Glomerular visceral epithelial cell (primary cell): ENCODE measurements around the gene KLF7.

Source experiments
- DNase-seq: peaks from one replicate; pipeline ENCODE4 v3.0.0-alpha.2; 2016; ENCODE audit errors: extremely low spot score

KLF7 gene

GRCh38 chr2:207166349-207167098 lies 776 bp upstream of the KLF7 start:
- DNase-seq: peak; percentile 87

GRCh38 chr2:207166039-207166348 lies 246 bp upstream of the KLF7 start:
- peak; percentile 100 for DNase-seq

GRCh38 chr2:207164006-207164831 lies 1.5 kb downstream of the KLF7 start:
- DNase-seq: peak; percentile 69

GRCh38 chr2:207163756-207164005 lies 2.1 kb downstream of the KLF7 start:
- DNase-seq: no peak

GRCh38 chr2:207163053-207163755 lies 2.5 kb downstream of the KLF7 start:
- DNase-seq: peak; percentile 90

- DNase-seq: peak; percentile 70
These were observed 3.4 kb downstream of the KLF7 start for GRCh38 chr2:207162316-207162715.

GRCh38 chr2:207161247-207162123 lies 4.3 kb downstream of the KLF7 start:
- DNase-seq: no peak

- no peak for DNase-seq
These were observed 5.6 kb downstream of the KLF7 start for GRCh38 chr2:207160115-207160514.

- no peak for DNase-seq
These were observed 6.7 kb downstream of the KLF7 start for GRCh38 chr2:207159002-207159401.

GRCh38 chr2:207157731-207158130 lies 8.0 kb downstream of the KLF7 start:
- DNase-seq: no peak

- no peak for DNase-seq
These were observed 8.6 kb downstream of the KLF7 start for GRCh38 chr2:207157162-207157481.

GRCh38 chr2:207156451-207157161 lies 9.1 kb downstream of the KLF7 start:
- DNase-seq: no peak

- DNase-seq: no peak
These were observed 10.0 kb downstream of the KLF7 start for GRCh38 chr2:207155516-207156444.

- DNase-seq: no peak
These were observed 10.9 kb downstream of the KLF7 start for GRCh38 chr2:207154556-207155510.

GRCh38 chr2:207153266-207153975 lies 12.3 kb downstream of the KLF7 start:
- no peak for DNase-seq

- DNase-seq: no peak
These were observed 14.7 kb downstream of the KLF7 start for GRCh38 chr2:207151048-207151447.

- DNase-seq: no peak
These were observed 15.5 kb downstream of the KLF7 start for GRCh38 chr2:207150284-207150683.
